DND-41 (cell line): ENCODE results near the gene FGF2.

ENCODE experiments used
- ATAC-seq: fragments of 200-7000 bp; cut with Tn5 transposase; 3 replicates; pipeline ENCODE4 v1.9.1; 2021; ENCODE audit warnings: low read depth; ENCODE audit not compliant: insufficient read depth
- DNase-seq: peaks from one replicate; pipeline ENCODE4 v3.0.0-alpha.2; 2020
- H2AFZ ChIP-seq: 2 replicates; pipeline ENCODE4 v1.6.0; 2012; ENCODE audit warnings: low read depth, low read length
- H3K27ac ChIP-seq: 2 replicates; pipeline ENCODE4 v1.5.1; 2012; ENCODE audit warnings: low read length, inconsistent platforms
- H3K27me3 ChIP-seq: fragments of 200-600 bp; sonication (generic); 2 replicates; pipeline ENCODE4 v1.6.0; 2012; ENCODE audit warnings: low read length, mild to moderate bottlenecking, inconsistent platforms; ENCODE audit not compliant: insufficient read depth, poor library complexity
- H3K36me3 ChIP-seq: 2 replicates; pipeline ENCODE4 v1.5.1; 2012; ENCODE audit warnings: low read length, inconsistent platforms; ENCODE audit not compliant: insufficient read depth
- H3K4me1 ChIP-seq: 2 replicates; pipeline ENCODE4 v1.5.1; 2012; ENCODE audit warnings: mild to moderate bottlenecking, low read length; ENCODE audit not compliant: insufficient read depth
- H3K4me2 ChIP-seq: 2 replicates; pipeline ENCODE4 v1.6.0; 2012; ENCODE audit warnings: mild to moderate bottlenecking, moderate library complexity, low read length, inconsistent platforms; ENCODE audit not compliant: insufficient read depth
- H3K4me3 ChIP-seq, 2 experiments: fragments of 200-600 bp in 1 of 2; shearing (Covaris generic) in 1 of 2; 2 replicates each; pipeline ENCODE4 v1.5.1; 2012 to 2016; ENCODE audit warnings: inconsistent platforms in 2 of 2, low read length in 2 of 2, mild to moderate bottlenecking in 2 of 2, low read depth in 1 of 2, moderate library complexity in 1 of 2
- H3K79me2 ChIP-seq: 2 replicates; pipeline ENCODE4 v1.6.0; 2012; ENCODE audit warnings: low read length, inconsistent platforms; ENCODE audit not compliant: insufficient read depth
- H3K9ac ChIP-seq: 2 replicates; pipeline ENCODE4 v1.6.0; 2012; ENCODE audit warnings: low read depth, mild to moderate bottlenecking, inconsistent platforms, low read length, moderate library complexity
- H3K9me3 ChIP-seq: 2 replicates; pipeline ENCODE4 v1.5.1; 2012; ENCODE audit warnings: low read length, moderate library complexity, mild to moderate bottlenecking, inconsistent platforms; ENCODE audit not compliant: insufficient read depth, severe bottlenecking
- H4K20me1 ChIP-seq: 2 replicates; pipeline ENCODE4 v1.6.0; 2012; ENCODE audit warnings: low read length; ENCODE audit not compliant: insufficient read depth
- CTCF ChIP-seq: IDR thresholded peaks from 2 replicates; pipeline ENCODE4 v1.5.1; 2012; ENCODE audit warnings: borderline replicate concordance, low read length, moderate library complexity, mild to moderate bottlenecking; ENCODE audit not compliant: poor library complexity, severe bottlenecking; ENCODE audit errors: extremely low read depth
- EZH2 ChIP-seq: IDR thresholded peaks from 3 replicates; pipeline ENCODE4 v1.6.1; 2012; ENCODE audit warnings: borderline replicate concordance, low read depth, mild to moderate bottlenecking, moderate library complexity, low read length, inconsistent platforms; ENCODE audit not compliant: severe bottlenecking

Gene FGF2

DNA sequence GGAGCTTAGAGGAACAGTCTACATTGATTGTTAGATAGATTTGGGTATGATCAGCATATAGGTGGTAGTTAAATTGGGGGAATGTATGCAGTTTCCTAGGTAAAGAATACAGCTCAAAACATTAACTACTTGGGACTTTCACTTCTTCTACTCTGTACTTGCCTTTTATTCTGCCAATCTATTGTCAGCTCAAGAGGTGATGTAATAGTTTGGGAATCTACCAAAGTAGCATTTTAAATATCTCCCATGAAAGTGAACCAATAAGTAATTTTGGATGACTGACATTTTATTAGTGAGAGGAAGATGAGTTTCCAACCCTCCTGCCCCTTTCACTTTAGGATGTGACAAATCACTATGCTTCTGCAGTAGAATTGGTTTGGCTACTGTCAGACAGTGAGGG lies 52.4 kb downstream of the FGF2 start:
- Histone ChIP-seq H3K9ac (no peak overlapping the region), H4K20me1 (no peaks in the 10 kb centered on the region), H3K9me3 (peaks cover 5% of the 10 kb centered on the region), H3K27me3 (no peaks in the 10 kb centered on the region), H3K4me1 (no peaks in the 10 kb centered on the region), H3K4me3 (no peak overlapping the region), H3K27ac (no peak overlapping the region), H3K79me2 (no peaks in the 10 kb centered on the region), H3K4me2 (no peak overlapping the region), H3K36me3 (no peaks in the 10 kb centered on the region), H2AFZ (no peak overlapping the region)
- ATAC-seq (no peak), DNase-seq (no peak)
- no peak for TF ChIP-seq CTCF
- no peak for TF ChIP-seq EZH2

DNA sequence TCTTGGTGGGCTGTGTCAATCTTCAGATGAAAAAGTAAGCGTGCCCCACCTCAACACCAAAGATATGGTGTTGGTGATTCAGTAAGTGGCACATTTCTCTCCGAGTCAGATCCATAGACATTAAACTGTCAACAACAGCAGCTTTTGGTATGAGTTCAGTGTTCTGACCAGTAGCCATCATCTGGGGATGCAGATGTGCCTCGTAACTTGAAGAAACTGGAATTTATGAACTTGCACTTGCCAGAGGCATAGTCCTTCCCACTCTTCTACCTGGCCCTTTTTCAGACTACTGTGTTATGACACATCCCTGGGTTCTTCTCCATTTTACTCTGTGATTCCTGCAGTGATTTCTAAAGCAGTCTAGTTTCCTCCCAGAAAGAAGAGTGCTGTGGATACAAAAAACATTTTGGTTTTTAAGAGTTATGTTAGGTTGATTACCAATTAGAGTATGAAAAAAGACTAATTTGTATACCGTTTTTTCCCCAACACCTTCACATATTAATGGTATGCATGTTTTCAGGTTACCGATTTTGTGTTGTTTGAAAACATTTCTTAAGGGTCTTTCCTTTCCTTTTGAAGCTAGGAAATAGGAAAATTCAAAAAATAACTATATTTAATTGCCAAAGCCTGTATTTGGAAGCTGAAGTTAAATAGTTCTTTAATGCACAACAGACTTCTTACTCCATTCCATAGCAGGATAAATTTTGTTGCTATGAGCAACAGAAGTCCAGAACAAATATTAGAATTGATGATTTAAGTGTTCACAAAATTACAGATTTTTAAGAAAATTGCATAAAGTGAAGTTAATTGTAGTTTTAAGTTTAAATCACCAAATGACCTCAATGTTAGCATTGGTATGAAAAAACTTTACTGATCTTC lies 56.5 kb downstream of the FGF2 start:
- H3K4me1 ChIP-seq: no peaks in the 10 kb centered on the region
- H3K79me2 ChIP-seq: no peaks in the 10 kb centered on the region
- TF ChIP-seq EZH2 (no peak), CTCF (no peak)
- H3K9me3 ChIP-seq: peaks cover 5% of the 10 kb centered on the region
- no peak overlapping the region for H2AFZ ChIP-seq
- H3K9ac ChIP-seq: no peak overlapping the region
- H3K27ac ChIP-seq: no peak overlapping the region
- no peak for ATAC-seq
- H3K4me2 ChIP-seq: no peak overlapping the region
- H3K36me3 ChIP-seq: no peaks in the 10 kb centered on the region
- H3K4me3 ChIP-seq: no peak overlapping the region
- no peaks in the 10 kb centered on the region for H3K27me3 ChIP-seq
- no peaks in the 10 kb centered on the region for H4K20me1 ChIP-seq
- no peak for DNase-seq

DNA sequence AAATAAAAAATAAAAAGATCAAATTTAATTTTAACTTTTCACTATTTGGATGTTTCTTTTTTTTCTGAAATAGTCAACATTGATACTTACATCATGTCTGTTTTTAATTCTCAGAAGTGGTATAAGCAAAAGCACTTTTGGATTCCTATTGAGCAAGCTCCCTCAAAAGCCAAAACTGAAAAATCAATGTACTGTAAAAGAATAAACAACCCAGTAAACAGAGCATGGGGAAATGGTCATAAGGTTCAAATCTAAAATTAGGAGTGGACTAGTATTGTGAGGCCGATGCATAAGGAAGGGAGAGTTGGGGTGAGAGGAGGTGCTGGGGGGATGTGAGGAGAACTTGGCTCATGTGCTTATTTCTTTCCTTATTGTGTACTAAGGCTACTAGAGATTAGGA lies 57.9 kb downstream of the FGF2 start:
- Histone ChIP-seq H3K27me3 (no peaks in the 10 kb centered on the region), H3K4me1 (no peaks in the 10 kb centered on the region), H2AFZ (no peak overlapping the region), H3K36me3 (no peaks in the 10 kb centered on the region), H3K4me2 (no peak overlapping the region), H3K4me3 (no peak overlapping the region), H3K9me3 (peaks cover 5% of the 10 kb centered on the region), H4K20me1 (no peaks in the 10 kb centered on the region), H3K79me2 (no peaks in the 10 kb centered on the region), H3K27ac (no peak overlapping the region), H3K9ac (no peak overlapping the region)
- TF ChIP-seq CTCF (no peak), EZH2 (no peak)
- no peak for ATAC-seq
- DNase-seq: no peak
